ENCODE results near the gene NUFIP2.

DNA sequence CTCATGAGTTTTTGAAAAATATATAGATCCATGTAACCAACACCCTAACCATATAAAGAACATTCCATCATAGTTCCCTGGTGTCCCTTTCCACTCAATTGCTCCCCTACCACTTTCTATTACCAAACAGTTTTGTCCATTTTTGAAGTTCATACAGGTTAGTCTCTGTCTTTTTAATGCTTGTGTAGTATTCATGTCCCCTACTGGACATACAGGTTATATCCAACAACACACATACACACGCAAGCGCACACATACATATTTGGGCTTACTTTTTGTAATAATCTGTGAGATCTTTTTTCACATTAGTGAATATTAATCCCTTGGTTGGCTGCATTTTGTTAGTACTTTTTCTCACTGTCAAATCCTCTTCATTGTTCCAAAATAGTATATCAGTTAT, 40.9 kb downstream of the NUFIP2 start:
- no peak for TF ChIP-seq EZH2 (IDR thresholded peaks at IDR 0.05; ENCODE audit: insufficient read depth, poor library complexity, severe bottlenecking)
- no peak for TF ChIP-seq EZH2phosphoT487 (IDR thresholded peaks at IDR 0.05; ENCODE audit: insufficient read depth, low read depth)

Data from GM23248 (cell line).